ENCODE measurements around the gene C13orf46. TPM values are rescaled to one million over a fixed set of nuclear protein-coding genes. Genes with fewer than 3 reads are reported as not detected.

Gene C13orf46
- total and polyA plus RNA-seq, 2 donors (not counting 1 experiment from before 2014, with no cell fraction given), result 1.4 to 4.8 TPM

DNA sequence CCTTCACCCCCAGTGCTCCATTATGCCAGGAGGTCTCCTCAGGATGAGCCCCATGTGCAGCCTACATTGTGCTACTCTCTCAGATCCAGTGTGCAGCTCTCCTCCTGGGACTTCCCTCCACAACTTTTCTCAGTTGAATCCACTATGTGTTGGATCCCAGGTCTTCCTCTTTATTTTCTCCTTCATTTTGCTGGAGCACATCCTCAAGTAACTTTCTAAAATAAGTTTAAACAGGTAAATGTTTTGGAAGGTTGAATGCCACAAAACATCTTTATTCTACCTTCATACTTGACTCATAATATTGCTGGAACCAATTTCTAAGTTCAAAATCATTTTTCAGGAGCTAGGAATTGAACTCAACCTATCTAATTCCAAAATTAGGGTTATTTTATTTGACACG, 52.1 kb downstream of the C13orf46 start:
- ChIA-PET POLR2A (no interaction called here), CTCF (no interaction called here)
- no peaks in the 10 kb centered on the region for H3K79me2 ChIP-seq (ENCODE audit: control insufficient read depth, insufficient read depth, low read length)
- H3K9me3 Mint-ChIP-seq (ENCODE audit: insufficient read depth), result peaks cover 3% of the 10 kb centered on the region
- H3K27ac Mint-ChIP-seq, result no peak overlapping the region
- intact Hi-C loops (cut with micrococcal nuclease), result no loop called here
- WGBS (ENCODE audit: insufficient coverage), result 90% methylated on average over 1 of the region's 1 CpG
- no peaks in the 10 kb centered on the region for H3K4me1 ChIP-seq (ENCODE audit: control insufficient read depth in 2 of 2, insufficient read depth in 2 of 2, low read length in 2 of 2)
- peaks cover 26% of the 10 kb centered on the region for H3K27me3 Mint-ChIP-seq
- H3K27ac ChIP-seq (ENCODE audit: low read length in 2 of 2), result no peak overlapping the region
- H3K4me3 ChIP-seq (ENCODE audit: control extremely low read depth in 1 of 5, extremely low read depth in 1 of 5, insufficient read depth in 1 of 5, low read depth in 2 of 5, low read length in 4 of 5), result no peak overlapping the region
- peaks cover 0 to 19% (median 4%) of the 10 kb centered on the region in 3 donors for H3K9me3 ChIP-seq (ENCODE audit: control extremely low read depth in 1 of 3, control insufficient read depth in 2 of 3, insufficient read depth in 1 of 3, low read length in 2 of 3)
- no peak for TF ChIP-seq EZH2 (IDR thresholded peaks at IDR 0.05; ENCODE audit: borderline replicate concordance, insufficient read depth, low read depth, low read length, poor library complexity, severe bottlenecking)
- TF ChIP-seq, protein P1, sequence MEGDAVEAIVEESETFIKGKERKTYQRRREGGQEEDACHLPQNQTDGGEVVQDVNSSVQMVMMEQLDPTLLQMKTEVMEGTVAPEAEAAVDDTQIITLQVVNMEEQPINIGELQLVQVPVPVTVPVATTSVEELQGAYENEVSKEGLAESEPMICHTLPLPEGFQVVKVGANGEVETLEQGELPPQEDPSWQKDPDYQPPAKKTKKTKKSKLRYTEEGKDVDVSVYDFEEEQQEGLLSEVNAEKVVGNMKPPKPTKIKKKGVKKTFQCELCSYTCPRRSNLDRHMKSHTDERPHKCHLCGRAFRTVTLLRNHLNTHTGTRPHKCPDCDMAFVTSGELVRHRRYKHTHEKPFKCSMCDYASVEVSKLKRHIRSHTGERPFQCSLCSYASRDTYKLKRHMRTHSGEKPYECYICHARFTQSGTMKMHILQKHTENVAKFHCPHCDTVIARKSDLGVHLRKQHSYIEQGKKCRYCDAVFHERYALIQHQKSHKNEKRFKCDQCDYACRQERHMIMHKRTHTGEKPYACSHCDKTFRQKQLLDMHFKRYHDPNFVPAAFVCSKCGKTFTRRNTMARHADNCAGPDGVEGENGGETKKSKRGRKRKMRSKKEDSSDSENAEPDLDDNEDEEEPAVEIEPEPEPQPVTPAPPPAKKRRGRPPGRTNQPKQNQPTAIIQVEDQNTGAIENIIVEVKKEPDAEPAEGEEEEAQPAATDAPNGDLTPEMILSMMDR (IDR thresholded peaks at IDR 0.05), result no peak
- ATAC-seq (ENCODE audit: low read depth) (no peak), DNase-seq (no peak)
- H3K4me3 Mint-ChIP-seq, result no peak overlapping the region
- no peaks in the 10 kb centered on the region for H4K20me1 ChIP-seq (ENCODE audit: control insufficient read depth, insufficient read depth, low read length, poor library complexity, severe bottlenecking)
- no peak overlapping the region for H3K9ac ChIP-seq (ENCODE audit: low read length)
- no peaks in the 10 kb centered on the region for H3K36me3 ChIP-seq (replicated peaks in 1 of 2; ENCODE audit: control extremely low read depth in 1 of 2, control insufficient read depth in 1 of 2, extremely low read depth in 1 of 2, insufficient read depth in 2 of 2, low read length in 1 of 2)
- no peak overlapping the region for H3K4me2 ChIP-seq (replicated peaks; ENCODE audit: low read depth, low read length, poor library complexity, severe bottlenecking)
- no peak overlapping the region for H2AFZ ChIP-seq (ENCODE audit: insufficient read depth, low read depth, low read length, poor library complexity, severe bottlenecking)
- H3K4me1 Mint-ChIP-seq, result no peaks in the 10 kb centered on the region
- no peaks in the 10 kb centered on the region for H3K27me3 ChIP-seq (replicated peaks in 1 of 4; ENCODE audit: control extremely low read depth in 1 of 4, control insufficient read depth in 3 of 4, insufficient read depth in 4 of 4, low read length in 3 of 4)

DNA sequence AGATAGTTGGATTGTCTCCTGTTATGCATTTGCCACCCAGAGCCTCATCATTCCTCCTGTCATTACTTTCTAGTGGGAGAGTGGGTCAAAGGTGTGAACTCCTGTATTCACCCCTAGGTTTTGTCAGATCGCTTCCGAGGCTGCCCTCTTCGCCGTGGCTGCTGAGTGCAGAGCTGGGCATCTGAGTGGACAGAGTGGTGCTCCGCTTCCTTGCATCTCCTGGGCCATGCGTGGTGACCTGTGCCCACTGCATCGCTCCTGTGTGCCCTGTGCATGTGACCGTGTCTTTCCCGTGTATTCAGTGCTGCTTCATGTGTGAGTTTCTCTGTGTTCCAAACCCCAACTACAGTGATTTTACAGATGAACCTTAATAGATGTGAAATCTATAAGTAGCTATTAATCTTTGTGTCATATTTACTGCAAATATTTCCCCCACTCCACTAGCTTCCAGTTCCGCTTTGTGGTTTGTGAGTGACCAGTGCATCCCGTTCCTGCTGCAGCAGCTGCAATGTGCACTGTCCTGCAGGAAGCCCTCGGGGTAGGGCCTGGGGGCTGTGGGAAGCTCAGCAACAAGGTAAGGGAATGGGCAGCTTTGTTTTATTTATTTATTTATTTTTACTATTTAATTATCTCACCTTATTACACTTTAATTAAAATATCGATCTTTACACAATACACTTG, 53.1 kb downstream of the C13orf46 start:
- H3K27me3 ChIP-seq (replicated peaks in 1 of 4; ENCODE audit: control extremely low read depth in 1 of 4, control insufficient read depth in 3 of 4, insufficient read depth in 4 of 4, low read length in 3 of 4), result peaks cover 0 to 3% (median 0%) of the 10 kb centered on the region in 4 experiments
- no peaks in the 10 kb centered on the region for H4K20me1 ChIP-seq (ENCODE audit: control insufficient read depth, insufficient read depth, low read length, poor library complexity, severe bottlenecking)
- H3K4me2 ChIP-seq (replicated peaks; ENCODE audit: low read depth, low read length, poor library complexity, severe bottlenecking), result no peak overlapping the region
- CTCF ChIA-PET, result no interaction called here
- ATAC-seq (ENCODE audit: low read depth), result no peak
- DNase-seq, result no peak
- no peak overlapping the region for H3K27ac ChIP-seq (ENCODE audit: low read length in 2 of 2)
- no peak overlapping the region for H3K4me3 ChIP-seq (ENCODE audit: control extremely low read depth in 1 of 5, extremely low read depth in 1 of 5, insufficient read depth in 1 of 5, low read depth in 2 of 5, low read length in 4 of 5)
- no peaks in the 10 kb centered on the region for H3K79me2 ChIP-seq (ENCODE audit: control insufficient read depth, insufficient read depth, low read length)
- peaks cover 28% of the 10 kb centered on the region for H3K27me3 Mint-ChIP-seq
- no peak for TF ChIP-seq EZH2 (IDR thresholded peaks at IDR 0.05; ENCODE audit: borderline replicate concordance, insufficient read depth, low read depth, low read length, poor library complexity, severe bottlenecking)
- TF ChIP-seq, protein P1 (IDR thresholded peaks at IDR 0.05), result no peak
- H3K4me1 ChIP-seq (ENCODE audit: control insufficient read depth in 2 of 2, insufficient read depth in 2 of 2, low read length in 2 of 2), result no peaks in the 10 kb centered on the region
- H3K9me3 ChIP-seq (ENCODE audit: control extremely low read depth in 1 of 3, control insufficient read depth in 2 of 3, insufficient read depth in 1 of 3, low read length in 2 of 3), result peaks cover 0 to 19% (median 4%) of the 10 kb centered on the region in 3 donors
- no peak overlapping the region for H3K4me3 Mint-ChIP-seq
- no peaks in the 10 kb centered on the region for H3K4me1 Mint-ChIP-seq
- 96% methylated on average over 8 of the region's 13 CpGs for WGBS (ENCODE audit: insufficient coverage)
- no peak overlapping the region for H3K9ac ChIP-seq (ENCODE audit: low read length)
- peaks cover 3% of the 10 kb centered on the region for H3K9me3 Mint-ChIP-seq (ENCODE audit: insufficient read depth)
- intact Hi-C loops (cut with micrococcal nuclease), result no loop called here
- no peaks in the 10 kb centered on the region for H3K36me3 ChIP-seq (replicated peaks in 1 of 2; ENCODE audit: control extremely low read depth in 1 of 2, control insufficient read depth in 1 of 2, extremely low read depth in 1 of 2, insufficient read depth in 2 of 2, low read length in 1 of 2)
- no peak overlapping the region for H3K27ac Mint-ChIP-seq
- H2AFZ ChIP-seq (ENCODE audit: insufficient read depth, low read depth, low read length, poor library complexity, severe bottlenecking), result no peak overlapping the region
- POLR2A ChIA-PET, result no interaction called here

Measured in B cell (primary cell).